Measurements from ENCODE around the gene APLN.

The APLN gene

GRCh38 chrX:129650821-129651510 lies 3.8 kb downstream of the APLN start:
- Histone ChIP-seq H3K36me3 (no peaks in the 10 kb centered on the region), H3K27ac (no peak overlapping the region), H3K4me1 (ENCODE audit: control insufficient read depth in 1 of 2, insufficient read depth in 1 of 2, low read depth in 1 of 2, low read length in 1 of 2) (peaks cover 13 to 20% of the 10 kb centered on the region in 2 experiments), H3K9me3 (no peaks in the 10 kb centered on the region), H3K27me3 (peaks cover 41% of the 10 kb centered on the region), H3K4me3 (ENCODE audit: low read depth in 1 of 2, low read length in 1 of 2) (no peak overlapping the region)
- TF ChIP-seq, protein P1, sequence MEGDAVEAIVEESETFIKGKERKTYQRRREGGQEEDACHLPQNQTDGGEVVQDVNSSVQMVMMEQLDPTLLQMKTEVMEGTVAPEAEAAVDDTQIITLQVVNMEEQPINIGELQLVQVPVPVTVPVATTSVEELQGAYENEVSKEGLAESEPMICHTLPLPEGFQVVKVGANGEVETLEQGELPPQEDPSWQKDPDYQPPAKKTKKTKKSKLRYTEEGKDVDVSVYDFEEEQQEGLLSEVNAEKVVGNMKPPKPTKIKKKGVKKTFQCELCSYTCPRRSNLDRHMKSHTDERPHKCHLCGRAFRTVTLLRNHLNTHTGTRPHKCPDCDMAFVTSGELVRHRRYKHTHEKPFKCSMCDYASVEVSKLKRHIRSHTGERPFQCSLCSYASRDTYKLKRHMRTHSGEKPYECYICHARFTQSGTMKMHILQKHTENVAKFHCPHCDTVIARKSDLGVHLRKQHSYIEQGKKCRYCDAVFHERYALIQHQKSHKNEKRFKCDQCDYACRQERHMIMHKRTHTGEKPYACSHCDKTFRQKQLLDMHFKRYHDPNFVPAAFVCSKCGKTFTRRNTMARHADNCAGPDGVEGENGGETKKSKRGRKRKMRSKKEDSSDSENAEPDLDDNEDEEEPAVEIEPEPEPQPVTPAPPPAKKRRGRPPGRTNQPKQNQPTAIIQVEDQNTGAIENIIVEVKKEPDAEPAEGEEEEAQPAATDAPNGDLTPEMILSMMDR (IDR thresholded peaks at IDR 0.05), result no peak

- Histone ChIP-seq H3K4me1 (ENCODE audit: control insufficient read depth in 1 of 2, insufficient read depth in 1 of 2, low read depth in 1 of 2, low read length in 1 of 2) (peaks cover 9 to 16% of the 10 kb centered on the region in 2 experiments), H3K27me3 (peaks cover 34% of the 10 kb centered on the region), H3K9me3 (no peaks in the 10 kb centered on the region), H3K36me3 (no peaks in the 10 kb centered on the region), H3K27ac (no peak overlapping the region), H3K4me3 (ENCODE audit: low read depth in 1 of 2, low read length in 1 of 2) (no peak overlapping the region)
- TF ChIP-seq, protein P1 (IDR thresholded peaks at IDR 0.05), result no peak
Measured at GRCh38 chrX:129650183-129650689, 4.5 kb downstream of the APLN start.

DNA sequence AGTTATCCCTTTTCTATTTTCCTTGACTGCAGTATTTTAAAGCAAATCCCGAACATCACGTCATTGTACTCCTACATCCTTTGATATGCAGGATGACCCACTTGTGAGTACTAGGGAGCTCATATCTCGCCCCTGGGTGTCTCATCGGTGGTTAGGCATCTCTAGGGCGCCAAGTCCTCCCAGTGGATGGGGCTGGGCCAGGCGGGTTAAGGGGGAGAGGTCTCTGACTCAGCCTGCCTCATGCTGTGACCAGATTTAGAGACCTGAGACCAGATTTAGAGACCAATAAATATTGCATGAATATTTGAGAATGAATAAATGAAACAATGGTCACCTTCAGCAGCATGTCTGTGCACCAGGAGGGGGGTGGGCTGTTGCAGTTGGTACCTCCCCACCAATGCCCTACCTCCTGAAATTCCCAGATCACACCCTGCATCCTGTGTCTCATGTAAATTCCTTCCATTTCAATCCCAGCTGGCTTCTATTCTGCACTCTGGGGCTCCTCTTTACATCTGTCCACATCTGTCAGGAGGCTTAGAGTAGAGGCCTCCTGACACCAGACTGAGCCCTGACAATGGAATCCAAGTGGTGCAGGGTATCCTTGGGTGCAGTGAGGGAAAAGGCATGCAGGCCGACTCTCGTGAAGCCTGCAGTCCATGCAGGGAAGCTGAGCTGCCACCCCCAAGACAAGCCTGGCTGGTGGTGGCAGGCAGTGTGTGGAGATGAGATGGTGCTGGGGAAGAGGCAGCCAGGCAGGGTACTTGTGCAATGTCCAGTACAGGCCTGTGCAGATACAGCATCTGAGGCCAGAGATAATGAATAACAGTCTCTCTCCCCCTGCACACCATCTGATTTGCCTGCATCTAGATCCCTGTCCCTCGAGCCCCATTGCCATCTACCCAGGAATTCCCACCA lies 5.2 kb downstream of the APLN start:
- Histone ChIP-seq H3K4me3 (ENCODE audit: low read depth in 1 of 2, low read length in 1 of 2) (no peak overlapping the region), H3K27me3 (peaks cover 27% of the 10 kb centered on the region), H3K9me3 (no peaks in the 10 kb centered on the region), H3K4me1 (ENCODE audit: control insufficient read depth in 1 of 2, insufficient read depth in 1 of 2, low read depth in 1 of 2, low read length in 1 of 2) (peaks cover 5 to 10% of the 10 kb centered on the region in 2 experiments), H3K36me3 (no peaks in the 10 kb centered on the region), H3K27ac (no peak overlapping the region)
- TF ChIP-seq, protein P1 (IDR thresholded peaks at IDR 0.05), result no peak

GRCh38 chrX:129648514-129649267 lies 6.1 kb downstream of the APLN start:
- H3K27me3 ChIP-seq, result peaks cover 19% of the 10 kb centered on the region
- H3K4me1 ChIP-seq (ENCODE audit: control insufficient read depth in 1 of 2, insufficient read depth in 1 of 2, low read depth in 1 of 2, low read length in 1 of 2), result peaks cover 0 to 3% of the 10 kb centered on the region in 2 experiments
- no peak overlapping the region for H3K4me3 ChIP-seq (ENCODE audit: low read depth in 1 of 2, low read length in 1 of 2)
- H3K9me3 ChIP-seq, result no peaks in the 10 kb centered on the region
- TF ChIP-seq, protein P1 (IDR thresholded peaks at IDR 0.05), result no peak
- no peaks in the 10 kb centered on the region for H3K36me3 ChIP-seq
- no peak overlapping the region for H3K27ac ChIP-seq

Data from neutrophil (primary cell).